IMR-90 (cell line): ENCODE data around the gene TP63.

Experiments used
- MAZ ChIP-seq: IDR thresholded peaks from 2 replicates; pipeline ENCODE4 v1.6.1; 2012; ENCODE audit warnings: low read depth, mild to moderate bottlenecking, low read length, improper control_type of control experiment, moderate library complexity, borderline replicate concordance
- POLR2A ChIP-seq: IDR thresholded peaks from 2 replicates; pipeline ENCODE4 v1.6.1; 2012; ENCODE audit warnings: mild to moderate bottlenecking, low read depth, low read length
- RAD21 ChIP-seq: IDR thresholded peaks from 2 replicates; pipeline ENCODE4 v1.6.1; 2012; ENCODE audit warnings: low read length, improper control_type of control experiment
- RFX5 ChIP-seq: IDR thresholded peaks from 2 replicates; pipeline ENCODE4 v1.8.0; 2012; ENCODE audit warnings: low read depth, mild to moderate bottlenecking, low read length, moderate library complexity
- SMC3 ChIP-seq: fragments of 150-350 bp; IDR thresholded peaks from 2 replicates; pipeline ENCODE4 v1.6.1; 2016; ENCODE audit warnings: low read depth, mild to moderate bottlenecking, antibody characterized with exemption, low read length, moderate library complexity
- TF ChIP-seq, protein P1 (sequence below): conservative IDR thresholded peaks from 2 replicates; pipeline ENCODE4 v1.5.1; 2012; ENCODE audit warnings: mild to moderate bottlenecking, low read depth, low read length, improper control_type of control experiment

DNA sequence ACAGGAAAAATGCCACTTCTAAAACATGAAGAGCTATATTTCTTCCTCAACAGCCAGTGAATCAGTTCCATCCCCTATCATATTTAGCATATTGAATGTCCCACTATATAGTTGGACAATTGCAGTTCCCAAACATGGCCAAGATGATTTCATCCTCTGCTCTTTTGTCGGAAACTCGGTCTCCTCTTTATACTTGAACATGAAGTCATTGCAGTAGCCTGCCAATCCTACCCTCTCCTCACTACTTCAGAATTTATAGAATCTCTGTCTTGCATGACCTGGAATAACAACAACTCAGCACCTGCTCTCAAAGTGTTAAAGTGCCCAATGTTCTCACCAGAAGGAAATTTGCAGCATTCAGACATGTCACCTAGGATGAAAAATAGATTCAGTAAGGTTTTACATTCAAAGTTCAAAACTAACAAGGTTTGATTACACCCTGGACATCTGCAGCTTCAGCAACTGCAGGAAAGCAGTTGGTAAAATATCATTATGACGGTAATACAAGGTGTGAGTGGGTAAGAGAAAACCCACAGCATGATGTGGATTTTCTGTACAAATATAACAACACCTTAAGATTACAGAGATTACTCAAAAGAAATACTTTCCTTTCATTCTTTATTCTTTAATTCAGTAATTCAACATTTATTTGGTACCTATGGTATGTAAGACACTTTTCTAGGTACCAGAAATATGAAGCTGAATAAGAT is 52.5 kb downstream of the TP63 start:
- TF ChIP-seq, protein P1, sequence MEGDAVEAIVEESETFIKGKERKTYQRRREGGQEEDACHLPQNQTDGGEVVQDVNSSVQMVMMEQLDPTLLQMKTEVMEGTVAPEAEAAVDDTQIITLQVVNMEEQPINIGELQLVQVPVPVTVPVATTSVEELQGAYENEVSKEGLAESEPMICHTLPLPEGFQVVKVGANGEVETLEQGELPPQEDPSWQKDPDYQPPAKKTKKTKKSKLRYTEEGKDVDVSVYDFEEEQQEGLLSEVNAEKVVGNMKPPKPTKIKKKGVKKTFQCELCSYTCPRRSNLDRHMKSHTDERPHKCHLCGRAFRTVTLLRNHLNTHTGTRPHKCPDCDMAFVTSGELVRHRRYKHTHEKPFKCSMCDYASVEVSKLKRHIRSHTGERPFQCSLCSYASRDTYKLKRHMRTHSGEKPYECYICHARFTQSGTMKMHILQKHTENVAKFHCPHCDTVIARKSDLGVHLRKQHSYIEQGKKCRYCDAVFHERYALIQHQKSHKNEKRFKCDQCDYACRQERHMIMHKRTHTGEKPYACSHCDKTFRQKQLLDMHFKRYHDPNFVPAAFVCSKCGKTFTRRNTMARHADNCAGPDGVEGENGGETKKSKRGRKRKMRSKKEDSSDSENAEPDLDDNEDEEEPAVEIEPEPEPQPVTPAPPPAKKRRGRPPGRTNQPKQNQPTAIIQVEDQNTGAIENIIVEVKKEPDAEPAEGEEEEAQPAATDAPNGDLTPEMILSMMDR, result no peak
- TF ChIP-seq POLR2A, result no peak
- TF ChIP-seq SMC3, result no peak
- no peak for TF ChIP-seq RFX5
- TF ChIP-seq MAZ, result no peak
- no peak for TF ChIP-seq RAD21
